ENCODE results near the gene DOCK9.

DOCK9 gene

GRCh38 chr13:98807774-98808173 lies 170.1 kb downstream of the DOCK9 start:
- no peak for DNase-seq
- H3K27ac Mint-ChIP-seq = no peak overlapping the region
- no peaks in the 10 kb centered on the region for H3K9me3 Mint-ChIP-seq
- no peaks in the 10 kb centered on the region for H3K27me3 Mint-ChIP-seq
- no peaks in the 10 kb centered on the region for H3K4me1 Mint-ChIP-seq (ENCODE audit: low read depth)
- peaks cover 70% of the 10 kb centered on the region for H3K36me3 Mint-ChIP-seq (ENCODE audit: low read depth)
- H3K4me3 Mint-ChIP-seq = no peak overlapping the region

GRCh38 chr13:98804336-98804855 lies 173.5 kb downstream of the DOCK9 start:
- no peaks in the 10 kb centered on the region for H3K27me3 Mint-ChIP-seq
- no peak overlapping the region for H3K4me3 Mint-ChIP-seq
- no peaks in the 10 kb centered on the region for H3K9me3 Mint-ChIP-seq
- no peaks in the 10 kb centered on the region for H3K4me1 Mint-ChIP-seq (ENCODE audit: low read depth)
- no peak overlapping the region for H3K27ac Mint-ChIP-seq
- no peak for DNase-seq
- H3K36me3 Mint-ChIP-seq (ENCODE audit: low read depth) = peaks cover 81% of the 10 kb centered on the region

GRCh38 chr13:98803921-98804320 lies 173.9 kb downstream of the DOCK9 start:
- Mint-ChIP-seq H3K4me1 (ENCODE audit: low read depth) (no peaks in the 10 kb centered on the region), H3K4me3 (no peak overlapping the region), H3K27me3 (no peaks in the 10 kb centered on the region), H3K36me3 (ENCODE audit: low read depth) (peaks cover 82% of the 10 kb centered on the region), H3K9me3 (no peaks in the 10 kb centered on the region), H3K27ac (no peak overlapping the region)
- DNase-seq = no peak

GRCh38 chr13:98803111-98803561 lies 174.7 kb downstream of the DOCK9 start:
- peaks cover 86% of the 10 kb centered on the region for H3K36me3 Mint-ChIP-seq (ENCODE audit: low read depth)
- no peak overlapping the region for H3K4me3 Mint-ChIP-seq
- H3K27me3 Mint-ChIP-seq = no peaks in the 10 kb centered on the region
- H3K27ac Mint-ChIP-seq = no peak overlapping the region
- no peak for DNase-seq
- no peaks in the 10 kb centered on the region for H3K9me3 Mint-ChIP-seq
- H3K4me1 Mint-ChIP-seq (ENCODE audit: low read depth) = no peaks in the 10 kb centered on the region

DNA sequence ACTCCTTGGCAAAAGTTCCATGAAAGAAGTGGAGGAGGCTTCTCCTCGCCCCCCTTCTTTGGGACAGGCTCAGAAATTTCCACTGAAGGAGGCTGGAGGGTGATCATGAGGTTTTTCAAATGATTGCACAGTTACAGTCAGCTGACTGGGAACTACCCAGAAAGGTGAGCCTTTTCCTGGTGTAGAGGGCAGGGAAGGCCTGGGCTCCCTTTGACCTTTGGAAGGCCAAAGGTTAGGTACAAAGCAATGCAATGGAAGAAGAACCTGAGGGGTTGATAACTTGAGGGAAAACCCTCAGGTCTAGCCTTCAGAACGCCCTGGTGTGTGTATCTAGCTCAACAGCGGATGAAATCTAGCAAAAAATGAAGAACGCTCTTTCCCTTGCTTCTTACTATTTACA lies 175.3 kb downstream of the DOCK9 start:
- Mint-ChIP-seq H3K4me1 (ENCODE audit: low read depth) (no peaks in the 10 kb centered on the region), H3K36me3 (ENCODE audit: low read depth) (peaks cover 86% of the 10 kb centered on the region), H3K27ac (no peak overlapping the region), H3K27me3 (no peaks in the 10 kb centered on the region), H3K9me3 (no peaks in the 10 kb centered on the region), H3K4me3 (no peak overlapping the region)
- no peak for DNase-seq

GRCh38 chr13:98801626-98802418 lies 176.0 kb downstream of the DOCK9 start:
- Mint-ChIP-seq H3K9me3 (no peaks in the 10 kb centered on the region), H3K27me3 (no peaks in the 10 kb centered on the region), H3K4me3 (no peak overlapping the region), H3K4me1 (ENCODE audit: low read depth) (no peaks in the 10 kb centered on the region), H3K36me3 (ENCODE audit: low read depth) (peaks cover 87% of the 10 kb centered on the region), H3K27ac (no peak overlapping the region)
- DNase-seq = no peak

- H3K4me1 Mint-ChIP-seq (ENCODE audit: low read depth) = no peaks in the 10 kb centered on the region
- DNase-seq = no peak
- H3K27ac Mint-ChIP-seq = no peak overlapping the region
- H3K9me3 Mint-ChIP-seq = no peaks in the 10 kb centered on the region
- peaks cover 91% of the 10 kb centered on the region for H3K36me3 Mint-ChIP-seq (ENCODE audit: low read depth)
- H3K27me3 Mint-ChIP-seq = no peaks in the 10 kb centered on the region
- no peak overlapping the region for H3K4me3 Mint-ChIP-seq
Observed at GRCh38 chr13:98800078-98800477, 177.8 kb downstream of the DOCK9 start.

- H3K9me3 Mint-ChIP-seq = no peaks in the 10 kb centered on the region
- no peak overlapping the region for H3K27ac Mint-ChIP-seq
- H3K4me1 Mint-ChIP-seq (ENCODE audit: low read depth) = no peaks in the 10 kb centered on the region
- H3K27me3 Mint-ChIP-seq = no peaks in the 10 kb centered on the region
- peaks cover 91% of the 10 kb centered on the region for H3K36me3 Mint-ChIP-seq (ENCODE audit: low read depth)
- no peak overlapping the region for H3K4me3 Mint-ChIP-seq
- DNase-seq = no peak
Observed at GRCh38 chr13:98798849-98799645, 178.8 kb downstream of the DOCK9 start.

- H3K9me3 Mint-ChIP-seq = no peaks in the 10 kb centered on the region
- no peaks in the 10 kb centered on the region for H3K4me1 Mint-ChIP-seq (ENCODE audit: low read depth)
- H3K36me3 Mint-ChIP-seq (ENCODE audit: low read depth) = peaks cover 89% of the 10 kb centered on the region
- H3K4me3 Mint-ChIP-seq = no peak overlapping the region
- H3K27me3 Mint-ChIP-seq = no peaks in the 10 kb centered on the region
- no peak for DNase-seq
- H3K27ac Mint-ChIP-seq = no peak overlapping the region
Observed at GRCh38 chr13:98797456-98797855, 180.4 kb downstream of the DOCK9 start.

DNA sequence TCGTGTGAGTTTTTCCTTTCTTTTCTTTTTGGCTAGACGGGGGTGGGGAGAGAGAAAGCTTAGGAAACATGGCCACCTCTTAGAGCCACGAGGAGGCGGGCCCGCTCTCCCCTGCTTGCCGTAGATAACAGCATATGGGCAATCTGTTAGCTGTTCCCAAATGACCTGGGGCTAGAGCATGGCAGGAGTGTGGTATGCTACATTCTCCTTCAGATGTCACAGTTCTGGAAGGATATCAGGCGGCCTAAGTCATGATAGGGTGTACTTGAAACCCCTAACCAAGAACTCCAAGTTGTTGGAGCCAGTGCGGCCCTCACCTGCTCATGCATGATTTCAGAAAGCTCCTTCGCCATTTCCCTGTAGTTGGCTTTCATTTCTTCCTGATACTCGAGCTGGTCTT lies 181.1 kb downstream of the DOCK9 start:
- DNase-seq = no peak

DNA sequence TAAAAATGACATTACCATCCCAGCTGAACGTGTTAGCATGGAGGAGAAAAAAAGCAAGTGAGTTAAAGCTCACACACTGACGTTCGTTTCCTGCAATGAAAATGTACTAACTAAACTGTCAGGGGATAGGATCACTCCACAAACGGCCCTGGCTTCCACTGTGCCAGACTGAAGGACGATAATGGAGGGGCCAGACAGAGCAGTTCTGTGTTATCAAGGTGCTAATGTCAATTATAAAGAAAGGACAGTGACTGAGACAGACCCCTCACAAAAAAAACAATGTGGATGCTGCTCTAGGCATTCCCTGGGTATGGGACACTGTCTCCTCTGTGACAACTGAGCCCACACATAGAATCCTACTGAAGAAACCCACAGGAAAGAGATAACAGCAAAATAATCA lies 181.7 kb downstream of the DOCK9 start:
- H3K4me1 Mint-ChIP-seq (ENCODE audit: low read depth) = no peaks in the 10 kb centered on the region
- no peak for DNase-seq
- H3K27ac Mint-ChIP-seq = no peak overlapping the region
- H3K36me3 Mint-ChIP-seq (ENCODE audit: low read depth) = peaks cover 88% of the 10 kb centered on the region
- H3K27me3 Mint-ChIP-seq = no peaks in the 10 kb centered on the region
- peaks cover 4% of the 10 kb centered on the region for H3K9me3 Mint-ChIP-seq
- H3K4me3 Mint-ChIP-seq = no peak overlapping the region

More for the DNA sequence above, 181.1 kb downstream of the DOCK9 start:
- peaks cover 90% of the 10 kb centered on the region for H3K36me3 Mint-ChIP-seq (ENCODE audit: low read depth)
- H3K27me3 Mint-ChIP-seq = no peaks in the 10 kb centered on the region
- H3K4me3 Mint-ChIP-seq = no peak overlapping the region
- no peak overlapping the region for H3K27ac Mint-ChIP-seq
- H3K9me3 Mint-ChIP-seq = peaks cover 4% of the 10 kb centered on the region
- H3K4me1 Mint-ChIP-seq (ENCODE audit: low read depth) = no peaks in the 10 kb centered on the region

GRCh38 chr13:98795220-98795619 lies 182.6 kb downstream of the DOCK9 start:
- no peaks in the 10 kb centered on the region for H3K27me3 Mint-ChIP-seq
- H3K9me3 Mint-ChIP-seq = peaks cover 4% of the 10 kb centered on the region
- no peak overlapping the region for H3K4me3 Mint-ChIP-seq
- no peak for DNase-seq
- peaks cover 84% of the 10 kb centered on the region for H3K36me3 Mint-ChIP-seq (ENCODE audit: low read depth)
- H3K4me1 Mint-ChIP-seq (ENCODE audit: low read depth) = no peaks in the 10 kb centered on the region
- no peak overlapping the region for H3K27ac Mint-ChIP-seq

GRCh38 chr13:98794498-98794897 lies 183.4 kb downstream of the DOCK9 start:
- no peak for DNase-seq
- H3K4me3 Mint-ChIP-seq = no peak overlapping the region
- H3K36me3 Mint-ChIP-seq (ENCODE audit: low read depth) = peaks cover 77% of the 10 kb centered on the region
- H3K9me3 Mint-ChIP-seq = peaks cover 7% of the 10 kb centered on the region
- H3K4me1 Mint-ChIP-seq (ENCODE audit: low read depth) = no peaks in the 10 kb centered on the region
- no peak overlapping the region for H3K27ac Mint-ChIP-seq
- no peaks in the 10 kb centered on the region for H3K27me3 Mint-ChIP-seq

DNA sequence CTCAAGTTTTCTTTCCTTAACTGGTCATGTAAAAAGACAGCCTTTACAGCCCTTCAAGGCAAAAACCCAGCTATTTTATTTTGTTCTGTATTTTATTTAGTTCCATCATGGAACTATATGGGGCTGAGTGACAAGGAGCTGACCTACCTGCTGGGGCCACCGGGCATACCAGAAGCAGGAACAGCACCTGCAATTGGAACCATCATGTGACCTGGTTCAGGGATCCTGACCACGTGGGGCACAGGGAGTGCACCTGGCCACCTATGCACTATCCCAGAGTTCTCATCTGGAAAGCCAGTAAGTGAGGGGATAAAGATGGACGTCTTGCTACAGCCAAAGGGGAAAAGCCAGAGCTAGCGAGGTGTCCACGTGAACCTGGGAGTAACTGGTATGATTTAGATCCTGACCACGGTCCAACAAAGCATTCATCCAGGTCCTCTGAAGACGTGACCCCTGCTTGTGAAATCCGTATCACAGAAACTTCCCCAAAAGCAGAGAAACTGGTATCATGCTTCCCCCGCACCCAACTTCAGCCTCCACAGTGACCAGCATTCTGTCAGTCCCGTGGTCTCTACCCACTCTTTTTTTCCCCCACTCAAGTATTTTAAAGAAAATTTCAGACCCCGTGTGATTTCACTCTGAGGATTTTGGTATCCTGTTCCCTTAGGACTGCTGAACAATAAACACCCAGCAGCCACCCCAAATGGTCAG lies 184.9 kb downstream of the DOCK9 start:
- Mint-ChIP-seq H3K4me1 (ENCODE audit: low read depth) (no peaks in the 10 kb centered on the region), H3K27me3 (peaks cover 4% of the 10 kb centered on the region), H3K36me3 (ENCODE audit: low read depth) (peaks cover 61% of the 10 kb centered on the region), H3K4me3 (no peak overlapping the region), H3K9me3 (peaks cover 7% of the 10 kb centered on the region), H3K27ac (no peak overlapping the region)
- DNase-seq = no peak
